WI38 (cell line): ENCODE measurements around the gene SPI1.

Experiments used
- H3K4me3 ChIP-seq: 2 replicates; pipeline ENCODE4 v1.5.1; 2011; ENCODE audit warnings: low read depth, mild to moderate bottlenecking, control low read depth, low read length
- TF ChIP-seq, protein P1 (sequence below): IDR thresholded peaks from 2 replicates; pipeline ENCODE4 v1.5.1; 2012; ENCODE audit warnings: low read depth, mild to moderate bottlenecking, control low read depth, low read length

The SPI1 gene

DNA sequence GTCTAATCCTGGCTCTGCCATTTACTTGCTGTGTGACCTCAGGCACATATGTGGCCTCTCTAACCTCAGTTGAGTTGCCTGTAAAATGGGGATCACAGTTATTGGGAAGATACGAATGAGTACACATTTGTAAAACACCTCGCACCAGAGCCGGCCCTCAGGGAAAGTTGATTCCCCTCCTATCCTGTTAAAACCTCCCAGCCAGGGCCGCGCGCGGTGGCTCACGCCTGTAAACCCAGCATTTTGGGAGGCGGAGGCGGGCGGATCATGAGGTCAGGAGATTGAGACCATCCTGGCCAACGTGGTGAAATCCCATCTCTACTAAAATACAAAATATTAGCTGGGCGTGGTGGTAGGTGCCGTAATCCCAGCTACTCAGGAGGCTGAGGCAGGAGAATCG lies 18.0 kb downstream of the SPI1 start:
- no peak overlapping the region for H3K4me3 ChIP-seq
- TF ChIP-seq, protein P1, sequence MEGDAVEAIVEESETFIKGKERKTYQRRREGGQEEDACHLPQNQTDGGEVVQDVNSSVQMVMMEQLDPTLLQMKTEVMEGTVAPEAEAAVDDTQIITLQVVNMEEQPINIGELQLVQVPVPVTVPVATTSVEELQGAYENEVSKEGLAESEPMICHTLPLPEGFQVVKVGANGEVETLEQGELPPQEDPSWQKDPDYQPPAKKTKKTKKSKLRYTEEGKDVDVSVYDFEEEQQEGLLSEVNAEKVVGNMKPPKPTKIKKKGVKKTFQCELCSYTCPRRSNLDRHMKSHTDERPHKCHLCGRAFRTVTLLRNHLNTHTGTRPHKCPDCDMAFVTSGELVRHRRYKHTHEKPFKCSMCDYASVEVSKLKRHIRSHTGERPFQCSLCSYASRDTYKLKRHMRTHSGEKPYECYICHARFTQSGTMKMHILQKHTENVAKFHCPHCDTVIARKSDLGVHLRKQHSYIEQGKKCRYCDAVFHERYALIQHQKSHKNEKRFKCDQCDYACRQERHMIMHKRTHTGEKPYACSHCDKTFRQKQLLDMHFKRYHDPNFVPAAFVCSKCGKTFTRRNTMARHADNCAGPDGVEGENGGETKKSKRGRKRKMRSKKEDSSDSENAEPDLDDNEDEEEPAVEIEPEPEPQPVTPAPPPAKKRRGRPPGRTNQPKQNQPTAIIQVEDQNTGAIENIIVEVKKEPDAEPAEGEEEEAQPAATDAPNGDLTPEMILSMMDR: no peak

DNA sequence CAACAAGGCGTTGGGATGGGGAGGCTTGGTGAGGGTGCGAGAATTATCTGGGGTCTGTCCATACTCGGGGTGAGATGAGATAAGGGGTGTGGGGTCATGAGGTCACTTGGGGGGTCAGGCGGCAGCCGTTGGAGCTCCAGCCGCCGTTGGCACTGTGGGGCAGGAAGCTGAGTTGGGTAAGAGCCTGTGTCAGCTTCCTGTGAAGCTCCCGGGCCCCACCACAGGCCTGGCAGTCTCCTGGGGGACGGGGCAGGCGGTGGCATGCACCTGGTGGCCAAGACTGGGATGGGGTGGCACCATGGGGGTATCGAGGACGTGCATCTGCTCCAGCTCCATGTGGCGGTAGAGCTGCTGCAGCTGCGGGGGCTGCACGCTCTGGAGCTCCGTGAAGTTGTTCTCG lies 18.8 kb downstream of the SPI1 start:
- H3K4me3 ChIP-seq: no peak overlapping the region
- TF ChIP-seq, protein P1: no peak

DNA sequence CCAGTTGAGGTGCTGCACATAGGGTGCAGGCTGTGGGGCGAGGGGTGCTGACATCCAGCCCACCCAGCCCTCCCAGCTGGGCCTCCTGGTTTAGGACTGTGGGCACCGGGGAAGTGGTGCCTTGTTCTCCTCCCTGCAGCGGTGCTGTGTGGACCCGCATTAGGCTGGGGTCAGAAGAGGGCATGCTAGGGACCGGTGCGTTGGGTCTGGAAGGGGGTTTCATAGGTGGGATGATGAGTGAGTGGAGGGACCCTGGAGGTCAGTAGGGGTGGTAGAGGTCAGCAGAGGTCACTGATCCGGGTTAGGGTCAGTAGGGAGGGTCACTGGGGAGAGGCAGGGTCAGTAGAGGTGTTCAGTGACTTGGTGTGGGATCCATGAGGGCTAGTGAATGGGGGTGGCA lies 19.2 kb downstream of the SPI1 start:
- TF ChIP-seq, protein P1: no peak
- no peak overlapping the region for H3K4me3 ChIP-seq

DNA sequence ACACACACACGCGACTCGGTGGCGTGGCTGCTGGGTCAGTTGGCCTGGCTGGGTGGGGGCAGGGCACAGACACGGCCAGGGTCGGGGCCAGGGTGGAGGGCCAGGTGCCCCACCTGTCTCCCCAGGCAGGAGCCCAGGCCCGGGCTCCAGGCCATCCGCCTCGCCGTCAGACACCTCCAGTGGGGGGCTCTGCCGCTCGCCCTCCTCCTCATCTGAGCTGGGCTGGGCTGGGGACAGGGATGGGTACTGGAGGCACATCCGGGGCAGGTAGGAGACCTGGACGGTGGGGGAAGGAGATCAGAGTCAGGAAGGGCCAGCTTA lies 19.7 kb downstream of the SPI1 start:
- no peak overlapping the region for H3K4me3 ChIP-seq
- TF ChIP-seq, protein P1: no peak

DNA sequence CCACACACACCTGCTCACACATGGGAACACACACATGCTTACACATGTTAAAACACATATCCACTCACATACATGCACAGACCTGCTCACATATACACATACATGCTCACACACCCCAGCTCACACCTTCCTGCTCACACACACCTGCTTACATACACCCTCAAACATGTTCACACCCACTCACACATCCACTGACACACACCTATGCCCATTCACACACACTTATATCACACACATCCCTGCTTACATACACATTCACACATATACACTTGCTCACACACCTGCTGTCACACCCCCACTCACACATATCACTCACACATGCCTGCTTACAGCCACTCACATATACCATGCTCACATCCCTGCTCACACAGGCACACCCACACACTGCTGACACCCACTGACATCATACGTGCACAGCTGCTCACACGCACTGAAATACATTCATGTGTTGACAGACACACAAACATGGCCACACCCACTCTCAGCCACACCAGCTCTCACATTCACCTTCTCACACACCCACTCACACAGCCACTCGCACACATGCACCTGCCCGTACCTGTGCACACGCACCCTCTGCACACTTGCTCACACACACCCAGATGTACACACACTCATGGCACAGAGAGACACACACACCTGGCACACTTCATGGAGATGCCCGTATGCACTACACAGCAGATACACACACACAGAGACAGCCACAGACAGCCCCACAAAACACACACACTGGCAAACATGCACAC lies 20.2 kb downstream of the SPI1 start:
- TF ChIP-seq, protein P1: no peak
- H3K4me3 ChIP-seq: no peak overlapping the region

DNA sequence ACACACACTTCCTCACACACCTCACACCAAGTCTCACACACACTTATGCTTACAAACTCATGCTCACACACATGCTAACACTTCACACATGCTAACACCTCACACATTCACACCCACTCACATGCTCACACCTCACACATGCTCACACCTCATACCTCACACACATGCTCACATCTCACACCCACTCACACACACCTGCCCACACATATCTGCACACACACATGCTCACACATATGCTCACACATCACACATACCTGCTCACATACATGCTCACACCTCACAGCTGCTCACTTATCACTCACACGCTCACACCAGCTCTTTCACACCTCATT lies 21.4 kb downstream of the SPI1 start:
- TF ChIP-seq, protein P1: no peak
- H3K4me3 ChIP-seq: no peak overlapping the region

DNA sequence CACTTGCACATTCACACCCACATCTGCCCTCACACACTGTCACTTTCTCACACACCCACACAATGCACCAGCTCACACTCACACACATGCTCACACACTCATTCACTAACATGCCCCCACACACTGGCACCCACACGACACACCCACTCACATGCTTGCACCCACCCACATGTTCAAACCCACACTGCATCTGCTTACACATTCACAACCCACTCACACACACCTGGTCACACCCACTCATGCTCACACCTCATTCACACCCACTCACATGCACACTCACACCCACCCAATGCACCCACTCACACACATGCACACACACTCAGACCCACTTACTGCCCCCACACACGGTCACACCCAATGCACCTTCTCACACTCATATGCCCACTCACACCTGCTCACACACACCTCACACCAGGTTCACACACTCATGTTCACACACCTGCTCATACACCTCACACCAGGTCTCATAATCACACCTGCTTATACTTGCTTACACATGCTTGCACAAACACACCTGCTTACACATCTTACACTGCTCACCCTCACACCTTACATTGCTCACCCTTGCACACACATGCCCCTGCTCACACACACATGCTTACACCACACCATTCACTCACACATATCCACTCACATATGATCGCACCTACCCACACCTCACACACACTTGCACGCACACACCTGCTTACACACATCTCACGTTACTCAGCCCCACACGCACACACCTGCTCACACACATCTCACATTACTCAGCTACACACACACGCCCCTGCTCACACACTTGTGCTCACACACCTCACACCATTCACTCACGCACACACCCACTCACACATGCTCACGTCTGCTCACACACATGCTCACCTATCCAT lies 22.0 kb downstream of the SPI1 start:
- no peak overlapping the region for H3K4me3 ChIP-seq
- TF ChIP-seq, protein P1: no peak
